H9 (cell line): ENCODE results near the gene GPR12. TPM values are rescaled to one million over a fixed set of nuclear protein-coding genes. Genes with fewer than 3 reads are reported as not detected.

Source experiments
- DNase-seq: peaks from one replicate; pipeline ENCODE4 v3.0.0-alpha.2; 2017
- H2AFZ ChIP-seq: one replicate; pipeline ENCODE4 v1.6.1; 2013; ENCODE audit warnings: mild to moderate bottlenecking, low read length, control low read depth, moderate library complexity
- H2AK5ac ChIP-seq: 2 replicates; pipeline ENCODE4 v1.6.1; 2013; ENCODE audit warnings: low read length, control low read depth, mixed read lengths; ENCODE audit not compliant: insufficient read length
- H2BK120ac ChIP-seq: one replicate; pipeline ENCODE4 v1.6.1; 2013; ENCODE audit warnings: low read depth, mild to moderate bottlenecking, low read length, control low read depth, inconsistent platforms; ENCODE audit not compliant: poor library complexity, severe bottlenecking
- H2BK12ac ChIP-seq: 2 replicates; pipeline ENCODE4 v1.6.1; 2013; ENCODE audit warnings: low read length, control low read depth, mixed read lengths, low read depth; ENCODE audit not compliant: insufficient read length
- H2BK15ac ChIP-seq: 2 replicates; pipeline ENCODE4 v1.6.1; 2013; ENCODE audit warnings: low read depth, low read length, control low read depth
- H2BK20ac ChIP-seq: one replicate; pipeline ENCODE4 v1.6.1; 2013; ENCODE audit warnings: low read depth, mild to moderate bottlenecking, low read length, control low read depth, inconsistent platforms; ENCODE audit not compliant: poor library complexity, severe bottlenecking
- H2BK5ac ChIP-seq: 2 replicates; pipeline ENCODE4 v1.6.1; 2013; ENCODE audit warnings: low read length, control low read depth, mixed read lengths; ENCODE audit not compliant: insufficient read length
- H3K14ac ChIP-seq: 2 replicates; pipeline ENCODE4 v1.6.1; 2013; ENCODE audit warnings: low read length, control low read depth; ENCODE audit not compliant: insufficient read depth
- H3K18ac ChIP-seq: 2 replicates; pipeline ENCODE4 v1.6.1; 2013; ENCODE audit warnings: low read depth, mild to moderate bottlenecking, mixed read lengths, low read length, control low read depth; ENCODE audit not compliant: insufficient read length
- H3K23ac ChIP-seq: 2 replicates; pipeline ENCODE4 v1.6.1; 2013; ENCODE audit warnings: low read length, control low read depth, mixed read lengths, low read depth; ENCODE audit not compliant: insufficient read length
- H3K23me2 ChIP-seq: 2 replicates; pipeline ENCODE4 v1.6.1; 2013; ENCODE audit warnings: low read depth, mild to moderate bottlenecking, mixed read lengths, low read length, control low read depth; ENCODE audit not compliant: insufficient read length, poor library complexity, severe bottlenecking
- H3K27ac ChIP-seq: 2 replicates; pipeline ENCODE4 v1.5.1; 2013; ENCODE audit warnings: low read length, control low read depth, mixed read lengths, low read depth; ENCODE audit not compliant: insufficient read length
- H3K27me3 ChIP-seq: 2 replicates; pipeline ENCODE4 v1.6.1; 2013; ENCODE audit warnings: low read length, control low read depth, inconsistent platforms; ENCODE audit not compliant: insufficient read depth
- H3K4ac ChIP-seq: 2 replicates; pipeline ENCODE4 v1.6.1; 2013; ENCODE audit warnings: low read depth, mild to moderate bottlenecking, control low read depth, inconsistent platforms, low read length, moderate library complexity
- H3K4me1 ChIP-seq: 2 replicates; pipeline ENCODE4 v1.6.1; 2013; ENCODE audit warnings: low read length, control low read depth, inconsistent platforms; ENCODE audit not compliant: insufficient read depth
- H3K4me2 ChIP-seq: 2 replicates; pipeline ENCODE4 v1.6.1; 2013; ENCODE audit warnings: low read length, control low read depth, mixed read lengths; ENCODE audit not compliant: insufficient read length, insufficient read depth
- H3K56ac ChIP-seq: 2 replicates; pipeline ENCODE4 v1.6.1; 2013; ENCODE audit warnings: low read depth, mild to moderate bottlenecking, mixed read lengths, low read length, control low read depth; ENCODE audit not compliant: insufficient read length
- H3K79me1 ChIP-seq: 2 replicates; pipeline ENCODE4 v1.6.1; 2013; ENCODE audit warnings: low read depth, mild to moderate bottlenecking, moderate library complexity, low read length, control low read depth, inconsistent platforms; ENCODE audit not compliant: insufficient read depth, poor library complexity, severe bottlenecking
- H3K79me2 ChIP-seq: 2 replicates; pipeline ENCODE4 v1.6.1; 2013; ENCODE audit warnings: low read length, control low read depth, inconsistent platforms; ENCODE audit not compliant: insufficient read depth
- H3K9ac ChIP-seq: 2 replicates; pipeline ENCODE4 v1.6.1; 2013; ENCODE audit warnings: low read length, control low read depth, mixed read lengths; ENCODE audit not compliant: insufficient read length; ENCODE audit errors: extremely low read depth
- H3K9me3 ChIP-seq: one replicate; pipeline ENCODE4 v1.6.1; 2013; ENCODE audit warnings: low read depth, low read length, inconsistent platforms; ENCODE audit not compliant: control insufficient read depth
- H3T11ph ChIP-seq: one replicate; pipeline ENCODE4 v1.6.1; 2013; ENCODE audit warnings: mild to moderate bottlenecking, low read length, control low read depth, inconsistent platforms
- H4K20me1 ChIP-seq: one replicate; pipeline ENCODE4 v1.6.1; 2013; ENCODE audit not compliant: control insufficient read depth, insufficient read length, insufficient read depth
- H4K5ac ChIP-seq: 2 replicates; pipeline ENCODE4 v1.6.1; 2013; ENCODE audit warnings: low read depth, mild to moderate bottlenecking, mixed read lengths, low read length, control low read depth; ENCODE audit not compliant: insufficient read length
- H4K8ac ChIP-seq: replicated peaks from 2 replicates; pipeline ENCODE4 v1.6.1; 2013; ENCODE audit warnings: low read length, control low read depth, mixed read lengths, low read depth; ENCODE audit not compliant: insufficient read length
- H4K91ac ChIP-seq: 2 replicates; pipeline ENCODE4 v1.6.1; 2013; ENCODE audit warnings: low read depth, mild to moderate bottlenecking, moderate library complexity, mixed read lengths, low read length, control low read depth; ENCODE audit not compliant: insufficient read length
- H3K27ac Mint-ChIP-seq, 3 experiments: 2 replicates in 2 of 3; 3 replicates in 1 of 3; pipeline ENCODE4 v1.8.0; 2020 to 2021; ENCODE audit warnings: mixed read lengths in 3 of 3, mild to moderate bottlenecking in 1 of 3, moderate library complexity in 1 of 3
- H3K27me3 Mint-ChIP-seq: 2 replicates; pipeline ENCODE4 v1.8.0; 2021; ENCODE audit warnings: low read depth, mild to moderate bottlenecking, moderate library complexity, mixed read lengths
- H3K36me3 Mint-ChIP-seq, 3 experiments: 2 replicates in 2 of 3; 3 replicates in 1 of 3; pipeline ENCODE4 v1.8.0; 2020 to 2021; ENCODE audit warnings: low read depth in 3 of 3, mixed read lengths in 3 of 3; ENCODE audit not compliant: insufficient read depth in 1 of 3
- H3K4me1 Mint-ChIP-seq, 2 experiments: 2 replicates each; pipeline ENCODE4 v1.8.0; 2020; ENCODE audit warnings: mixed read lengths in 2 of 2
- H3K4me3 Mint-ChIP-seq, 2 experiments: 2 replicates in 1 of 2; 3 replicates in 1 of 2; pipeline ENCODE4 v1.8.0; 2020 to 2021; ENCODE audit warnings: mild to moderate bottlenecking in 2 of 2, mixed read lengths in 2 of 2, moderate library complexity in 1 of 2
- H3K9me3 Mint-ChIP-seq, 2 experiments: 2 replicates in 1 of 2; 3 replicates in 1 of 2; pipeline ENCODE4 v1.8.0; 2020; ENCODE audit warnings: mild to moderate bottlenecking in 2 of 2, mixed read lengths in 2 of 2, moderate library complexity in 1 of 2
- WGBS: extraction: QIAGEN DNeasy Blood & Tissue Kit; methylation state at CpG from one replicate; pipeline ENCODE4 v1.1.7; 2013; ENCODE audit warnings: missing lambda C conversion rate, low lambda C conversion rate, mixed read lengths; ENCODE audit not compliant: insufficient read length; ENCODE audit errors: extremely low coverage; 5-methylcytosine and 5-hydroxymethylcytosine counted together
- total RNA-seq: library from RNA; stranded (reverse); gene quantifications from 2 replicates; pipeline ENCODE4 v1.2.1, GENCODE V29; 2021
- TF ChIP-seq, protein P1 (sequence below): fragments of 200-600 bp; sonication (generic); conservative IDR thresholded peaks from 3 replicates; pipeline ENCODE4 v1.8.0; 2021; ENCODE audit warnings: antibody characterized with exemption, mild to moderate bottlenecking

Gene GPR12
- total RNA-seq, 1 experiment from 2014 or later = not detected

DNA sequence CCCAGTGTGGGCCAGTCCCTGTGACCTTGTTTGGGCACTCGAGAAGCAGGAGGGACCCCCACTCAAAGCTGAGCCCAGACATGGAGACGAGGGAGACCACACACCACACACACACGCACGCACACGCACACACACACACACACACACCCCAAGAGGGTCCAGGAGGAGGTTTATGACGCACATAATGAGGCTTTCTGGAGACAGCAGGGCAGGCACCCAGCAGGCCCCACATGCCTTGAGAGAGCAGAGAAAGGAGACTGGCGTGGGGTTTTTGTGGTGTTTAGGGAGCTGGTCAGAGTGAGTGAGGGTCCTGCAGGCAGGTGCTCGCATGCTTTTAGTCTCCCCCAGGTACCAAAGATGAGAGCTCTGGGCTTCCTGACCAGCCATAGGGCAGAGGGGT is 42.4 kb downstream of the GPR12 start:
- WGBS = no CpG with 5 or more reads among the region's 8 CpGs
- H4K5ac ChIP-seq = no peak overlapping the region
- H3K9me3 Mint-ChIP-seq = peaks cover 9 to 10% of the 10 kb centered on the region in 2 experiments; a peak in 4 of 5 replicates

More for the DNA sequence above, 42.4 kb downstream of the GPR12 start:
- Mint-ChIP-seq H3K27me3 (no peaks in the 10 kb centered on the region), H3K36me3 (peaks cover 0 to 5% (median 0%) of the 10 kb centered on the region in 3 experiments; a peak in 1 of 7 replicates), H3K4me1 (peaks cover 3 to 6% of the 10 kb centered on the region in 2 experiments; a peak in 1 of 4 replicates), H3K27ac (no peak overlapping the region), H3K4me3 (no peak overlapping the region)
- Histone ChIP-seq H3K18ac (no peak overlapping the region), H2BK20ac (no peak overlapping the region), H3K9ac (no peak overlapping the region), H3K4me1 (no peaks in the 10 kb centered on the region), H3K23ac (no peak overlapping the region), H4K91ac (no peak overlapping the region), H2BK15ac (no peak overlapping the region), H3K27ac (no peak overlapping the region), H4K20me1 (peaks cover 4% of the 10 kb centered on the region), H3K4me2 (no peak overlapping the region), H3K9me3 (peaks cover 4% of the 10 kb centered on the region), H2AFZ (no peak overlapping the region), H3K27me3 (no peaks in the 10 kb centered on the region), H3K79me2 (no peaks in the 10 kb centered on the region), H3K23me2 (no peaks in the 10 kb centered on the region), H2BK5ac (no peak overlapping the region), H3K14ac (0 out of 2 replicates have a peak overlapping the region, but pooled peaks have one; percentile 27), H4K8ac (no peak overlapping the region), H2BK12ac (no peak overlapping the region), H3K56ac (no peak overlapping the region), H3T11ph (no peak overlapping the region), H2BK120ac (no peak overlapping the region), H3K79me1 (no peaks in the 10 kb centered on the region), H3K4ac (no peak overlapping the region), H2AK5ac (no peak overlapping the region)
- no peak for DNase-seq
- TF ChIP-seq, protein P1, sequence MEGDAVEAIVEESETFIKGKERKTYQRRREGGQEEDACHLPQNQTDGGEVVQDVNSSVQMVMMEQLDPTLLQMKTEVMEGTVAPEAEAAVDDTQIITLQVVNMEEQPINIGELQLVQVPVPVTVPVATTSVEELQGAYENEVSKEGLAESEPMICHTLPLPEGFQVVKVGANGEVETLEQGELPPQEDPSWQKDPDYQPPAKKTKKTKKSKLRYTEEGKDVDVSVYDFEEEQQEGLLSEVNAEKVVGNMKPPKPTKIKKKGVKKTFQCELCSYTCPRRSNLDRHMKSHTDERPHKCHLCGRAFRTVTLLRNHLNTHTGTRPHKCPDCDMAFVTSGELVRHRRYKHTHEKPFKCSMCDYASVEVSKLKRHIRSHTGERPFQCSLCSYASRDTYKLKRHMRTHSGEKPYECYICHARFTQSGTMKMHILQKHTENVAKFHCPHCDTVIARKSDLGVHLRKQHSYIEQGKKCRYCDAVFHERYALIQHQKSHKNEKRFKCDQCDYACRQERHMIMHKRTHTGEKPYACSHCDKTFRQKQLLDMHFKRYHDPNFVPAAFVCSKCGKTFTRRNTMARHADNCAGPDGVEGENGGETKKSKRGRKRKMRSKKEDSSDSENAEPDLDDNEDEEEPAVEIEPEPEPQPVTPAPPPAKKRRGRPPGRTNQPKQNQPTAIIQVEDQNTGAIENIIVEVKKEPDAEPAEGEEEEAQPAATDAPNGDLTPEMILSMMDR = no peak
